Measurements from ENCODE around the gene FAM240A. TPM values are rescaled to one million over a fixed set of nuclear protein-coding genes. Genes with fewer than 3 reads are reported as not detected.
A peak's percentile ranks its signal among the peaks of the same experiment; 100 is the strongest.

Gene FAM240A
- polyA plus RNA-seq, 1 donor = 0.52 TPM

DNA sequence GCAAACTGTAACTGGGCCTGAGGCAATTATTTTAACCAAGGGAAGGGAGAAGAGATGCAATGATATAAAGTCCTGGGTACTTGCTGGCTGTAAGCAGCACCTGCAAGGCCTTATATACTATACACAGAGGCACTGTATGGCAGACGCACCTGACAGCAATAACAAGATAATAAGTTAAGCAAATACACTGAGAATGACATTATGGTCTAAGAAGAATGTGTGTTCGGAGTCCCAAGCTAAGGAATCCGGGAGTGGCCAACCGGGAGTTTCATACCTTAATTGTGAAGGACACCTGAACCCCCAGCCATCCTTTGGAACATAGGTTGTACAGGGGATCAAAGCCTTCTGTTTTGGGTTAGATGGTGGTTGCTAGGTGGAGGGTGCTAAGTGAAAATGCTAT, 13.7 kb downstream of the FAM240A start:
- no peak for DNase-seq (ENCODE audit: low read depth)

DNA sequence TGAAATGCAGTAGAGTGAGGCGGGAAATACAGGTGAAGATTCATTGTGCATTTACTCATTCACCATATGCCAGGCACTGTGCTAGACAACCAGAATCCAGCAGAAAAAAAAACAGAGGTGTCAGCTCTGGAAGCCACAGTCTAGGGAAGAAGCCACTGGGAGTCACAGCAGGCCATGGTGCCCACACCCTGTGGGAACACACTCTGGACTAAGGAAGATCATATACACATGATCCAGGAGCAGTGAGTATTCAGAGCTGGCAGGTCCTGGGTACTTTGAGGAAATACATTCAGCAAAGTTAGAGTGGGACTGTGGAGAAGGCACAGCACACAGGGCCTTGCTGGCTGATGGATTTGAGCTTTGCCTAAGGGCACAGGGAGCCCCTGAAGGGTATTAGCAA, 14.8 kb downstream of the FAM240A start:
- DNase-seq (ENCODE audit: low read depth) = no peak

DNA sequence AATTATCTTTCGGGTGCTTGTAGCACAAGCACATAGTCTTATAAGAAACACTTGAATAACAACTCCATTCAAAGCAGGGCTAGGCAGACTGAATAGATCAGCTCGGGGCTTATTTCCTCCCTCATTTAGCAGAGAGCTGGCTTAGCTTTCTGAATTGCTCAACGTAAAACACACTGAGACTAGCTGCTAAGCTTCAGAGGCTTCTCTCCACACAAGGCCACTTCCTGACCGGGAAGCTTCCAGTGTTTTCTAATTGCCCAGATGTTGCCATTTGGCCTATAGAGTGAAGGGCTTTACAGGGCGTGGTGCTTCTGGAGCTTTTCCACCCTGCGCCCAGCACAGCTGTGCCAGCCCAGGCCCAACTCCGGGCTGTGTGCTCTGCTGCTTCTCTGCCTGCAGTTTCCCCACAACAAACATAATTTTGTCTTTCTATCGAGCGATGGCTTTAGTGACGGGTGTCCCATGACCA, 16.6 kb downstream of the FAM240A start:
- peak; percentile 35 for DNase-seq (ENCODE audit: low read depth)

DNA sequence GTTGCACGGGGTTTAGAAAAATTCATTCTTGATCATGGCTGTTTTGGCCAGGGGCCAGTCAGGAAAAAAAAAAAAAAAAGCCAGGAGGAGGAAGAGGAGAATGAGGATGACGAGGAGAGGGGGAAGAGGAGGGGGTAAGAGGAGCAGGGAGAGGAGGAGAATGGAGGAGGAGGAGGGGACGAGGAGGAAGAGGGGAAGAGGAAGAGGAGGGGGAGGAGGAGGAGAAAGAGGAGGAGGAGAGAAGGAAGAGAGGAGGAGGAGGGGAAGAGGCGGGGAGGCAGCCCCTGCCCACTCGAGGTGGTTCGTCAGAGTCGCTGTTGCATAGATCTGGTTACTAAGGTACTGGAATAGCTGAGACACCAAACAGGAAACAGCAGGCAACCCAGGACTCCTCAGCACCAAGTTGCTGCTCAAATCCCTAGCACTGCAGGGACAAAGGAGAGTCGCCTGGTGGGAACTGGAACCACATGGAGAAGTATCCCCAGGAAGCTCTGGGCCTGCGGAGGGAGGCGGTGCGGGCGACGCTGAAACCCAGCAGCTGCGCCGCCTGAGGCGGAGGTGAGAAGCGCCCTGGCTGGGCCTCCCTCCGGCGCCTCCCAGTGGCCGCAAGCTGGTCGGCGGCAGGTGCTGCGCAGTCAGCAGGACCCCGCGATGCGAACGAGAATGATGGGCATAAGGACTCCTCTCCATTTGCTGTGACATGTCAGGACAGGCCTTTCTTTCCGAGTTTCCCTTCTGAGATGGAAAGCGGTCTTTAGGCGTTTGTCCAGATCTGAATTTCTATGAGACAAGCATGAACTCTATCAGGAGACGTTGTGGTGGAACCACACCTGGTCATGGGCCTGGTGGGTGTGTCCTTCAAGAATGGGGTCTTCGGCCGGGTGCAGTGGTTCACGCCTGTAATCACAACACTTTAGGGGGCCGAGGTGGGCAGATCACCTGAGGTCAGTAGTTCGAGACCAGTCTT, 17.5 kb downstream of the FAM240A start:
- peak; percentile 49 for DNase-seq (ENCODE audit: low read depth)

DNA sequence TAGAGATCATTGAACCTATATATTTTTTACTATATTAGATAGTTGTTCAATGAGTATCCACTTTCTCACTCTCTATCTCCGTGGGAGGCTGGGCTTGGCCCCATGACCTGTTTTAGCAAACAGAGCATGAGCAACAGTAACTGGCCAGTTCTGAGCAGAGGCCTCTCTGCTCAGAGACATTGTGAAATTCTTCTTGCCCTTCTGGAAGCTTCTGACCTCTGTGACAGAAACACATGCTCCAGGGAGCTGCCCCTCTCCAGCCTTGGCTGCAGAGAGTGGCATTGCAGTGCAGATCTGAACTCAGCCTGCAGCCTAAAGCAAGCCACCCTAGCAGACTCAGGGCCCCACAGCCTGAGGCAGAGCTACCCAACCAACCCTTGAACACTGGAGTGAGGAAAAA, 20.5 kb downstream of the FAM240A start:
- no peak for DNase-seq (ENCODE audit: low read depth)

DNA sequence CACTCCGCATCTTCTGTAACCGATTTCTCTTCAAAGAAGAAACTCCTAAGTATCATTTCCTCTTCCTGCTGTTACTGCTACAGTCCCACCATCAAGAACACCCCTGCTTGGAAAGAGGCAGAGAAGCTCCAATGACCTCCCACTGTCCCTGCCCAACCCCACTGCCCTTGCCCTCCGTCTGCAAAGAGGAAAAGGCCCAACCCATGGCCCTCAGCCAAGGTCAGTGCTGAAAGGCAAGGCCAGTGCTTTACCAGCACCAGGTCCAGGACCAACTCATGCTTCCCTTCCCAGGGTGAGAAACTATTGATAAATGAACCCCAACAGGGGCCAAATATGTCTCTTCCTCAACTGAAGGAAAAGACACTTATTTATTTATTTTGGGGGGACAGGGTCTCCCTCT, 22.5 kb downstream of the FAM240A start:
- no peak for DNase-seq (ENCODE audit: low read depth)

DNA sequence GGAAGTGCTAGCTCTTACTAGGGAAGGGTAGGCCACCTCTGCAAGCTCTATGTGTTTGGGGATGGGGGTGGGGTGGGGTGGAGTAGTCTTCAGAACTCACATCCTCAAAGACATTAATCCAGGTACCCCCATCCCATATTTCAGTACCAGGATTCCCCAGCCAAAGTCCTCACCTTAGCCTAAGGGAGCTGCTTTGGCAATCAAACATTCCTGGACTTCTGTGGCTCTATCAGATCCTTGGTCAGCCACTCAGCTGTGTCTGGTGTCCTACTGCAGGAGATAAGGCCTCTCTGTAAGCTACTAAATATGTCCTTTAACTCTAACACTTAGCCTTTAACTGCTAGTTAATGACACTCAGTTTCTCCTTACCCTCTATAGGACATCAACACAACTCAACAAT, 26.9 kb downstream of the FAM240A start:
- DNase-seq (ENCODE audit: low read depth) = no peak

DNA sequence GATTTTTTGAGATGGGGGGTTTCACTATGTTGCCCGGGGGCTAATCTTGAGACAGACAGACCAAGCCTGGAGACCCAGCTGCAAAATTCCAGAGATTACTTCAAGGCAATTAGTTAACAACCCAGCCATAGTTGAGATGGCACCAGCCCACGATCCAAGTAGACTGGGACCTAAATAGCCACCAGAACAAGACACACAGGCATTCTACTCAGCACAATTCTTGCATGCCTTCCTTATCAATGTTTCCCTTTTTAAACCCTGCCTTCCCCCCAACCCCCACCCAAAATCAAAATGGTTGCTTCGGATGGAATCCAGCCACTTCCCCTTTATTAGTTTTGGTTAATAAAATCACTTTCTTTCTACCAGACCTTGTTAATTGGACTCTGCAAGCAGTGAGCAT, 28.6 kb downstream of the FAM240A start:
- DNase-seq (ENCODE audit: low read depth) = no peak

DNA sequence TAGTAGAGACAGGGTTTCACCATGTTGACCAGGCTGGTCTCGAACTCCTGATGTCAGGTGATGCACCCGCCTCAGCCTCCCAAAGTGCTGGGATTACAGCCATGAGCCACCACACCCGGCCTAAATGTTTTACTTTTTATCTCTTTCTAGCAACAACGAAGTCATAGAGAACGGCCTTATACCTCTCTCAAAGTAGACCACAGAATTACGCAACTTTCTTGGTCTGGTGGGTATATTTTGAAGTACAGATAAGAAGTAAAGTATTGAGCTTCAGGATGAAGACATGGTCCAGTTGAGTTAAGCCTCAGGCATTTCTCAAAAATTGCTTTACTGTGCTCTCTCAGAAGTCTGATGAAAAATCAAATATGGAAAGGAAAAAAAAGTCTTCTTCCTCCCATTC, 30.6 kb downstream of the FAM240A start:
- no peak for DNase-seq (ENCODE audit: low read depth)

DNA sequence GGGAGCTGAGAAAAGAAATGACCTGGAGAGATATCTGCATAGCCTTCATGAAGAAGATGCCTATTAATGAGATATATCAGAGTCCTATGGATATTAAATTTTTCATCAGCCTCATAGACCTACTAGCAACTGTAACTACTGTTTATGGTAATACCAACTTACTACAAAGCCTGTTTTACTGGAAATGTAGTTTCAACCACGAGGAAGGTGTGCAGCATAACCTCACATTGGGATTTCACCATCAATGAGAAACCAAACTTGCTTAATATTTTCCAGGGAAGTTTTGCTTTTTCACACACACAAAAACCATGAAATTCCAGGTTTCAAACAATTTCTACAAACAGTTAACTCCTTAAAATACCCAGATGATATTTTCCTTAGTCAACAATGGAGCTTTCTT, 31.4 kb downstream of the FAM240A start:
- DNase-seq (ENCODE audit: low read depth) = no peak

DNA sequence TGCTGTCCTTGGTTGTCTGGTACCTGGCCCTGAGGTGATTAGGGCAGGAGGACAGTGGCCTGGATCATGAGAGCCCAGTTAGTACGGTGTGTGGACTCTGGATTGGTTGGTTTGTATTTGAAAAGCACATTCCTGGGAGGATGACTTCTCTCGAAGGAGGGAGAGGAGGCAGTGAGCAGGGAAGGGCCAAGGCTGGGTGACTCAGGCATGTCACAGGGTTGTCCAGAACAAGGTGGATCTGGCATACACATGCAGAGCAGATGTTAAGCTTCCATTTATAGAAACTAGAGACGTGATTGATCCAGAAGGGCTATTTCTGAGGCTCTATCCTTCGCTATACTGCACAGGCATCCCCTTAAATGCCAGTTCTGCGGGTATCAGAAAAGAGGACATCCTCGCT, 34.4 kb downstream of the FAM240A start:
- DNase-seq (ENCODE audit: low read depth) = no peak

DNA sequence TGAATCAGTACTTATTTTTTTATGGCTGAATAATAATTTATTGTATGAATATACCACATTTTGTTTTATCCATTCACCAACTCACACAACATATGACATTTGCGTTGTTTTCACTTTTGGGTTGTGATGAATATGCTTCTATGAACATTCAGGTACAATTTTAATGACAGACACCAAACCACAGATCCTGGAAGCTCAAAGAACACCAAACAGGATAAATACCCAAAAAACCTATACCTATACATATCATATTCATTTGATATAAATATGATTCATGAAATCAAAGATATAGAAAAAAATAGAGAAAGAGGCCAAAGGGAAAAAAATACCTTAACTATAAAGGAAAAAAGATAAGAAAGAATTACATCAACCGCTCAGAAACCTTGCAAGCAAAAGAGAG, 35.8 kb downstream of the FAM240A start:
- no peak for DNase-seq (ENCODE audit: low read depth)

DNA sequence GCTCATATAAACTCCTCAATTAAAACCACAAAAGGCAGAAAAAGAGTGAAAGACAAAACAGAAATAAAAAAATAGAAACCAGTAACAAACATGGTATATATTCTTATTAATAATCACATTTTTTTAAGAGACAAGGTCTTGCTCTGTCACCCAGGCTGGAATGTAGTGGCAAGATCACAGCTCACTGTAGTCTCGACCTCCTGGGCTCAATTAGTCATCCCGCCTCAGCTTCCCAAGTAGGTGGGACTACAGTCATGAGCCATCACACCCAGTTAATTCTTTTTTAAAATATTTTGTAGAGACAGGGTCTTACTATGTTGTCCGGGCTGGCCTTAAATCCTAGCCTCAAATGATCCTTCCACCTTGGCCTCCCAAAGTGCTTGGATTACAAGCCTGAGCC, 37.1 kb downstream of the FAM240A start:
- DNase-seq (ENCODE audit: low read depth) = no peak

DNA sequence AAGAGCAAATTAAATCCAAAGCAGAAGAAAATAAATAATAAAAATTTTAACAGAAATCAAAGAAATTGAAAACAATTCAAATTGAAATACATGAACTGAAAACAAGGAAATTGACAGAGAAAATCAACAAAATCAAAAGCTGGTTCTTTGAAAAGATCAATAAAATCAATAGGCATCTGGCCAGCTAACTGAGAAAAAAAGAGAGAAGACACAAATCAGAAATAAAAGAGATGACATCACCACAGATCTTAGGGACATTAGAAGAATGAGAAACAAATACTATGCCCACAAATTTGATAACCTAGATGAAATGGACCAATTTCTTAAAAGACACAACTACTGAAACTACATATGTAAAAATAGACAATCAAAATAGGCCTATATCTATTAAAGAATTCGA, 38.8 kb downstream of the FAM240A start:
- no peak for DNase-seq (ENCODE audit: low read depth)

DNA sequence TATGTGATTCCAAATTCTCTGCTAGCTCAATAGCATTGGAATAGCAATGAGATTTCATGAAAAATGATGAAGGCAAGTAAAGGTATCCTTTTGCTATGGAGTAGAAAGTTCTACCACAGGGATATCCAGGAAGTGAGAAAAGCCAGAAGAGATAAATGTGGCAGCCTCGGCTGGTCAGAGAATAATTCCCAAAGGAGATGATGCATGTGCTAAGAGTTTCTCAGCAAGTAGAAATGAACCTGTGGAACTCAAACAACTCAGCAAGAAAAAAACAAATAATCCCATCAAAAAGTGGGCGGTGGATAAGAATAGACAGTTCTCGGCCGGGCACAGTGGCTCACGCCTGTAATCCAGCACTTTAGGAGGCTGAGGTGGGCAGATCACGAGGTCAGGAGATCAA, 42.9 kb downstream of the FAM240A start:
- no peak for DNase-seq (ENCODE audit: low read depth)

DNA sequence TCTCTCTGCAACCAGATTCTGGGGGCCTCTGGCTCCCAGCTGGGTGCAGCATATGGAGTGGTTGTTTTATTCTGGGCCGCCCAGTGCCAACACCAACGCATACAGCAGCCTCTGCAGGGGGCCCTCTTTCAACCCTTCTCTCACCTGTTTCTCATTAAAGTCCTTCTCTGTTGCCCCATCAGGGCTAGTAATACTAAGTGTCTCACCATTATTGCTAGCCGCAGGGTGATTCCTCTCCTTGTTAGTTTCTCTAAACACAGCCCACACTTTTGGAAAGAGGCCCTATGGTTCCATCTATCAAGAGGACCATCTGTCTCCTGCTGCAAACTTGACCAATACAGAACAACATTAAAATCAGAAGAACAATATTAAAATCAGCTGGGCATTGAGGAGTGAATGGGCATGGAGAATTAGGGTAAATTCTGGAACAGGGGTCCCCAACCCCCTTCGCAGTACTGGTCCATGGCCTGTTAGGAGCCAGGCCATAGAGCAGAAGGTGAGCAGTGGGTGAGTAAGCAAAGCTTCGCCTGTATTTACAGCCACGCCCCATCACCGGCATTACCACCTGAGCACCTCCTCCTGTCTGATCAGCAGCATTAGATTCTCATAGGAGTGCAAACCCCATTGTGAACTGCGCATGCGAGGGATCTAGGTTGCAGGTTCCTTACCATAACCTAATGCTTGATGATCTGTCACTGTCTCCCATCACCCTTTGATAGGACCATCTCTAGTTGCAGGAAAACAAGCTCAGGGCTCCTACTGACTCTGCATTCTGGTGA, 44.6 kb downstream of the FAM240A start:
- DNase-seq (ENCODE audit: low read depth) = no peak

DNA sequence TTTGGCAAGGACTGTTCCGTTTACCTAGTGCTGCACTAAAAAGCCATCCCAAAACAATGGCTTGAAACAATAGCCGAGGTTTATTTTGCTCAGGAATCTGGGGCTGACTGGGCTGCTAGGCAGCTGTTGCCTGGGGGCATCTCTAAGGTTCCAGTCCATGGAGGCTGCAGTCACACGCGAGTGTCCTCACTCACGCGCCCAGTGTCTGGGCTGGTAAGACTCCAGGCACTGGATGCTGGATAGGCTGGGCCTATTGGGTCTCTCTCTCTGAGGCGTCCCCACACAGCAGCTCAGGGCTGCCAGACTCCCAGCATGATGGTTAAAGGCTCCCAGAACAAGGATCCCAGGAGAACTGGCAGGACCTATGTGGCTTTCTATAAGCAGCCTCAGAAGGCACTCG, 47.0 kb downstream of the FAM240A start:
- no peak for DNase-seq (ENCODE audit: low read depth)

DNA sequence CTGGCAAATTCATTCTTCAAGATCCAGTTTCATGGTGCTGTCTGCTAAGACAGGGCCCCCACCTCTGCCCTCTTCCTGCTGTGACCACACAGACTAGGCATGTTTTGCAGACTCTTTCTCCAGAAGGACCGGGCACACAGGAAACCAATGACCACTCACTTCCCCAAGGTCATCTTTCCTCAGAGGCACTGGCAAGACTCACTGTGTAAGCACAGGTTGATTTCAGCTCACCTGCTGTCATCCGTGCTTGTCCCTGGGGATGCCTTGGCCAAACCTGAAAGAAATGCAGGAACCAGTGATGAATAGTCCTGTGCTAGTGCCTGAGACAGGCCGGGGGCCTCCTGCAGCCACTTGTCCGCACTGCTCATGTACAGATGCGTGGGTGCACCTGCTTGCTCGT, 47.7 kb downstream of the FAM240A start:
- no peak for DNase-seq (ENCODE audit: low read depth)

DNA sequence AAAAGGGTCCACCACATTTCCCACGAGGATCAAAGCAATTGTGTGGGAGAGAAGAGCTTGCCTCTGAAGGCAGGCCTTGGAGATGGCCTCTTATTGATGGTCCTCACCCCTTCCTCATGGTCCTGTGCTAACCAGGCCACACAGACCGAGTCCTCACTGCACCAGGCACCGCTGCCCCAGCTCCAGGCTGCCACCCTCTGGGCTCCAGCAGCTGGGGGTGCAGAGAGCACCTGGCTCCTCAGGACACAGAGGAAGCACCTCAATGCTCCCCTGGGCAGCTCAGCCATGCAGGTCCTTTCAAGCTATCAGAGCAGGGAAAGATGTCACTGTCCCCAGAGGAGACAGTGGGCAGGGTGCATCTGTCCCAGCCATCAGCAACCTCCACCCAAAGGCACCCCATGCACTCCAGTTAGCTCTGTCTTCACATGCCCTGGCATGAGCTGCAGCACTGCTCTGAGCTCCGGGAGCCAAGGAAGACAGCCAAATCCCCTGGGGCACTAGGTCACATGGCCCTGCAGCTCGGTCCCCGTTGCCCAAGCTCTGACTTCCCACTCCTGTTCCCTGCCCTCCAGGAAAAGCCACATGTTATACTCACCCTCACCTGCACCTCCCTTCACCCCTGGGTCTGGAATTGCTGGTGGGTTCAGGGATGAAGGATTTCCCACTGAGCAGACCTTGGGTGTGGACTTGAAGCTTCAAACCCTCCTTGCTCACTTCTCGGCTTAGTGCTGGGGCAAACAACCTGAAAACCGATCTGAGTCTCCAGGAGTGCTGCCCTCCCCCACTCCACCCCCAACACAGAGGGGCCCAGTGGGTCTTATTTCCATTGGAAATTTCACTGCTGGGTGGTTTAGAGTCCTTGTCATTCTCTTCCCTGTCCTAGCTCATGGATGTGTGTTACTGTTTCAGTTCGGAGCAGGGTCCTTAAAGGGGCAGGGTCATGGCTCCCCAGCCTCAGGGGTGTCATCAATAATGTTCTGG, 48.5 kb downstream of the FAM240A start:
- DNase-seq (ENCODE audit: low read depth) = no peak

DNA sequence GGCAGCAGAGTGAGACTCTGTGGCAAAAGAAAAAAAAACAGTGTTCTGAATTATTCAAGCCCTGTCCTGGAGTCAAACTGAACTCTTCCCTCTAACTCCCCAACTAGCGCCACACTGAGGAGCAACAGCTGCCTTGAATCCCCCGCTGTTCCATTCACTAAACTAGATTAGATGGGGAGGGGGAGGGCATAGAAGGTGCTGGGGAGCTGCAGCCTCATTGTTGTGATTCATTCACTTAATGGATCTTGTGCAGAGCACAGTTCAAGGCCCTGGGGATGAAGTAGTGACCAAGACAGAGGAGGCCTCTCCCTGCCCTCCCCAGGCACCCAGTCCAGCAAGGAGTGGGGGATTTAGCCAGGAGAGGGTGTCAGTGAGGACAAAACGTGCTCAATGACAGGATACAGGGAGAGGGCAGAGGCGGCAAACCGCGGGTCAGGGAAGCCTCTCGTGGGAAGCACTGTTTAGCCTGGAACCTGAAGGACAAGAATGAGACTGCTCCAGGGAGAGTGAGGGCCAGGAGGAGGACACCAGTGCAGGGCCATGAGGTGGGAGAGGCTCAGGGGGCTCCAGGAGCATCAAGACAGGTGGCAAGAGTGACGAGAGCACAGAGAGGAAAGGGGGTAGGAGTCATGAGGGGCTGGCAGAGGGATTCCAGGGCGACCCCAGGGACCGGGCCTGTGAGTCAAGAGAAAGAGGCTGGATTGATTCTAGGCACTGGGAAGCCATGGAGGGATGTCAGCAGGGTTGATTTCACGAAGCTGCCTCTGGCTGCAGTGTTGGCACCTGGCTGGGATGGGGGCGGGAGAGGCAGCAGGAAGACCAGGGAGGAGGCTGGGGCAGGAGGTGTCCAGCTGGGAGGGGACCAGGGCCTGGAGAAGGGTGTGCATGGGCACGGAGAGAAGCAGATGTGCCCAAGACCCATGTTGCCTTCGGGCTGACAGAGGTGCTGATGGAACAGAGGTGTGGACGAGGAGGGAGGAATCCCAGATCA, 49.7 kb downstream of the FAM240A start:
- no peak for DNase-seq (ENCODE audit: low read depth)
